GM18517 (cell line): Measurements from ENCODE around the gene WDSUB1.
A peak's percentile ranks its signal among the peaks of the same experiment; 100 is the strongest.

Source experiments
- ATAC-seq: cut with Tn5 transposase; IDR thresholded peaks from one replicate; pipeline ENCODE4 v1.9.1; 2021; ENCODE audit warnings: mild to moderate bottlenecking, moderate library complexity; ENCODE audit not compliant: unreplicated experiment

WDSUB1 gene

DNA sequence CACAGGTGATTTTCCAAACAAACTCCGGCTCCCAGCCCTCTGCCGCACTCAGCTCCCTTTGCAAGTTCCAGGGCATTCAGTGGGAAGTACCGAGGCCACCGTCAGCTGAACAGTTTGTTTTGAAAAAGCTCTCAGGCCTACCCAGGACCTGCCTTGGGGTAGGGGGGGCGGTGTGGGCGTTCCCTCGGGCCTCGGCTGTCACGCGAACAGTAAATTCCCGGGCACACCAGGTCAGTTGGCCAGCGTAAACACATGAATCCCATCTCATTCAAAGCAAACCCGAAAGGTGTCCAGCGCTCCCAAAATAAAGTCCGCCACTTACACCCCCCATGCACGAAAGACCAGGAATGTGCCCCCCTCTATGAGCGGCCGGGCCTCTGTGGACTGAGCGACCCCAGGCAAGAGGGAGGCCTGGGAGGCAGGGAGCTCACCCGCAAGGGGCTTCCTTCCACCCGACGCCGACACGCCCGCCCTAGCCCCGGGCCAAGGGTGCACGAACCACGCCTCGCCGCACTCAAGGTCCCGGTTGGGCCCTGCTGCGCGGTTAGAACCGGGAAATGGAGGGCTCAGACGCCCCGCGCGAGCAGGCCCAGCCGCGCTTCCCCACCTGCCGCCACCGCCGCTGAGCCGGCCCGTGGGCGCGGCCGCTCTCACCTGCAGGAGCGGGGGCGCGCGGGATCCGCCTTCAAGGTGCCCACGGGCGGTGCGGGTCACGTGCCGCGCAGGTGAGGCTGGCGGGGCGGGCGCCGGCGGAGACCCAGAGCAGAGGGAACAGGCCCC is at the start of gene WDSUB1:
TSS of gene WDSUB1 (minus strand) at position 775 of the 780 bp plus-strand sequence. CDS start 3,634 bp downstream, outside the sequence.
- ATAC-seq: peak; percentile 35

DNA sequence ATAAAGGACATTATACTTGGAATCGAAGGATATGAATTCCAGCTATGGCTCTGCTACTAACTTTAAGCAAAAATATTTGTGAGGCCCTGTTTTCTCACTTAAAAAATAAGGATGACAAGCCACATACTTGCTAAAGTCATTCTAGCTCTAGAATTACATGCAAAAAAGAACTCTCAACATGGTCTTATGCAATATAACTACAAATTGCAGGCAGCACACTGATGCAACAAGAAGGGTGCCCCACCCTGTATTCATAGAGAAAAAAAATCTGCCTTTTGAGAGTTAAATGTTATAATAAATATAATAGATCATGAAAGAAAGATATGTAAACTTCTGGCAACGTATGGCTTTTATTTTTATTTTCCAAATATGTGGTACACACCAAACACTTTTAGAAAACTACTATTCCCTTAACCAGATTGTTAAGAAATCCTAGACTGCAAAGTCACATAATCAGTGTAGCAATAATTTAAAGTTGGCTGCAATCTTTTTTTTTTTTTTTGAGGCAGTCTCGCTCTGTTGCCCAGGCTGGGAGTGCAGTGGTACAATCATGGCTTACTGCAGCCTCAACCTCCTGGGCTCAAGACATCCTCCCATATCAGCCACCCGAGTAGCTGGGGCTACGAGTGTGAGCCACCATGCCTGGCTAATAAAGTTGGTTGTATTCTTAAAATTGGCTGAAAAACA is 40.2 kb upstream of the WDSUB1 start:
- ATAC-seq: no peak

GRCh38 chr2:159322419-159322818 is 35.9 kb upstream of the WDSUB1 start:
- no peak for ATAC-seq

DNA sequence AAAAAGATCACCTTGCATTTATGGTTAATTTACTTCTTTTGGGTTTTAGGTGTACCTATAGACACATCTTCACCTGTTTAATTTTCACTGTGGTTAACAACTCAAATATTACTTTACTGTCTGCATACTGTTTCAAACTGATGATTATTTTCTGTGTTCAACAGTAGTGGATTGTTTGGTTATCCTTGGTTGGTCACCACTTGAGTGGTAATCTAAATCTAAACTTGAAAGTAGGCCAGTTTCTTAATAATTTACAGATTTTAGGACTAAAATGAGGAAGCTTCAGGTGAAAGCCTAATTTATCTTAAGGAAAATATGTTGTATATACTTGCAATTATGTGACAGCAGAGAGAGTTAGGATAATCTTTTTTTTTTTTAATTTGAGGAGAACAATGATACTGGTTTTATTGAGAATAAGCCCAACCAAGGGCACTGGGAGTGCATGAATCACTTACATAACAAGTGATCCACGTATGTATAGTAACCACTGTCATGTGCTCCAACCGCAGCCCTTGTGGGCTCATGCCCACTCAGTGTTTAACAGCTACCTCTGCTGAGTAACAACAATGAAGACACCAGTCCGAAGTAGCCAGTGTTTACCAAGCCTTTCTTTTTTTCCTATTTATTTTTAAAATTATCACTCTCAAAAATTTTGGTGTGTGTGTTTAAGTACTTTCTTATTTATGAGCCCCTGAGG is 31.0 kb upstream of the WDSUB1 start:
- ATAC-seq: no peak

DNA sequence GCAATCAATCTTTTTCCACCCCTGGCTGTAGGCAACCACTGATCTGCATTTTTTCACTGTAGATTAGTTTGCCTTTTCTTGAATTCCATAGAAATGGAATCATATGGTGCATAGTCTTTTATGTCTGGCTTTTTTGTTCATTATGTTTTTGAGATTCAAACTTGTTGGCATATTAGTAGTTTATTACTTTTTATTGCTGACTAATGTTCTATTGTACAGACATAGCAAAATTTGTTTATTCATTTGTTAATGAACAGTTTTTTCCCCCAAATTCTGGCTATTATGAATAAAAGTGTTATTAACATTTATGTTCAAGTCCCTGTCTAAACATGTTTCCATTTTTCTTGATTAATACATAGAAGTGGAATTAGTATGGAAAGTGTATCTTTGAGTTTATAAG is 21.4 kb upstream of the WDSUB1 start:
- no peak for ATAC-seq

- no peak for ATAC-seq
Measured at GRCh38 chr2:159300586-159300985, 14.1 kb upstream of the WDSUB1 start.

DNA sequence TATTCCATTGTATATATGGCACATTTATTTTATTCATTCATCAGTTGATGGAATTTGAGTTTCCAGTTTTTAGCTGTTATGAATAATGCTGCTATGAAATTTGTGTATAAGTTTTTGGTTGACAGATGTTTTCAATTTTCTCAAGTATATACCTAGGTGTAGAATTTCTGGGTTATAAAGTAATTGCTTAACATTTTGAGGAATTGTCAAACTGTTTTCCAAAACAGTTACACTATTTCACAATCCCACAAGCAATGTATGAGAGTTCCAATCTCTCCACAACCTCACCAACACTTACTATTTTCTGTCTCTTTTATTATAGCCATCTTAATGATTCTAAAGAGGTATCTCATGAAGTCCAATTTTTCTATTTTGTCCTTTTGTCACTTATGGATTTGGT is 12.5 kb upstream of the WDSUB1 start:
- ATAC-seq: no peak

GRCh38 chr2:159297042-159297707 is 10.7 kb upstream of the WDSUB1 start:
- ATAC-seq: no peak

- ATAC-seq: no peak
Measured at GRCh38 chr2:159292157-159292556, 5.7 kb upstream of the WDSUB1 start.

DNA sequence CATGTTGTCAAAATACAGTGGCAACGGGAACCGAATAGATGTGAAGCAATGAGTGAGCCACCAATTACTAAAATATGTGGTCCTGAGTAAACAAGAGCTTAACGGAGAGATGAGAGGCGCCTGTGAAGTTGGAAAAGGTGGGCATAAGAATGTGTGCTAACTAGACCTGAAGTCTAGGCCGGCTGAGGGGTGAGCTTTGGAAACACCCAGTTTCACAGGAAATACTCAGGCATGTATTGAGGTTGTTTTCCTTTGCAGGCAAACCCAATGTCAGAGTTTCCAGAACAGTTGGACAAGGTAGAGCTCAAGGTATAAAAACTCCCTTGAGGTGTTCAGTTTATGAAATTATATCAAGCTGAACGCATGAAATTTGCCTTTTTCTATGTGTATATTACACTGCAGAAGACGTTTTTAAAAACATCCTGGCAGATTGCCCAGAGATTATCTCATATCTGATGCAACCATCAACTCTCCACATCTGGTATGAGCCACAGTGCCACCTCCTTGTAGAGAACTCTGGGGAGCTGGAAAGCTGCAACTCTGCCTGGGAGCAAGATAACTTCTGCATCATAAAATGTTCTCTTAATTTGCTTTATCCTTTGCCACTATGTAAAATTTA is 3.9 kb upstream of the WDSUB1 start:
- no peak for ATAC-seq

DNA sequence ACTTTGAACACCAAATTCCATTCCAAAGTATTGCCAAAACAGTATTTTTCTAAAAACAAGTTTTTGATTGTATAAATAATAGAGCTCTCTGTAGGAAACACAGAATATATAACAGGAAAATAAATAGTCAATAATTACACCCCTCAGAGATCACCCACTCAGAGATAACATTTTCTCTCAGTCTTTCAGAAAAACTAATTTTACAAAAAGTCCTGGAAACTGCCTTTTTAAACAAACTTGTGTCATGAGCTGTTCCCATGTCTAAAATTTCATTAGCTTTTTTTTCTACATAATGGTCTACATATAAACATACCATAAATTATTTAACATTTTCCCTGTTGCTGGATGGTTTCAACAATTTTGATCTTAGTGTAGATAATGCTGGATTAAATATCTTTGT is 1.2 kb upstream of the WDSUB1 start:
- no peak for ATAC-seq

GRCh38 chr2:159286709-159287441 is 372 bp upstream of the WDSUB1 start:
- ATAC-seq: peak; percentile 74

- no peak for ATAC-seq
Measured at GRCh38 chr2:159285433-159285832, 1.1 kb downstream of the WDSUB1 start.

DNA sequence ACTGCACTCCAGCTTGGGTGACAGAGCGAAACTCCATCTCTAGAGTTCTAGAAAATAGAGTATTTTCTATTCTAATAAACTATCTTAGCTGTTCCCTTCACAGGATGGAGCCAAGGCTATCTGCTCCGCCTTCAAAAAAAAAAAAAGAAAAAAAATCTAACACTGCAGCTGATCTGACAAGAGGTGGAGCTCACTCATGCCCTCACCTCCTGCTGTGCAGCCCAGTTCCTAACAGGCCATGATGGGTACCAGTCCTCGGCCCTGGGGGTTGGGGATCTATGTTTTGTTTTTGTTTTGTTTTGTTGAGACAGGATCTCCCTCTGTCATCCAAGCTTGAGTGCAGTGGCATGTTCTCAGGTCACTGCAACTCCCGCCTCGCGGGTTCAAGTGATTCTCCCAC is 3.0 kb downstream of the WDSUB1 start:
- ATAC-seq: no peak

GRCh38 chr2:159281002-159281401 is 5.5 kb downstream of the WDSUB1 start:
- ATAC-seq: no peak

GRCh38 chr2:159279700-159280099 is 6.8 kb downstream of the WDSUB1 start:
- no peak for ATAC-seq

DNA sequence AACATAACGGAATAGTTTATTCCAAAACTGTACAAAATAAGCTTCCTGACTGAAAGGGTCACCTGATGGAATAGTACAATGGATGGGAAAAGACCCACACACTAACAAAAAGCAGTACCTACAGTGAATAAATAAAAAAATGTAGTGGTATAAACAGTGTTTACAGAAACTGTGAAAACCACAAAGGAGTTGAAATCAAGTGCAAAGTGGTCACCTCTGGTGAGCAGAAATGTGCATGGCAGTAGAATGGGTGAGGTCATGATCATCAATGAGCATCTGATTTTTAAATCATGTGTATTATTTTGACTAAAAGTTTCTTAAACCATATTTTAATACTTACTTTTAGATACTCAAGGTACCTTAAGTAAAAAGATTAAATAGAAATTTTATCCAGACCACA is 11.4 kb downstream of the WDSUB1 start:
- no peak for ATAC-seq

- ATAC-seq: no peak
Measured at GRCh38 chr2:159272156-159272555, 14.3 kb downstream of the WDSUB1 start.

GRCh38 chr2:159270744-159271379 is 15.6 kb downstream of the WDSUB1 start:
- no peak for ATAC-seq

DNA sequence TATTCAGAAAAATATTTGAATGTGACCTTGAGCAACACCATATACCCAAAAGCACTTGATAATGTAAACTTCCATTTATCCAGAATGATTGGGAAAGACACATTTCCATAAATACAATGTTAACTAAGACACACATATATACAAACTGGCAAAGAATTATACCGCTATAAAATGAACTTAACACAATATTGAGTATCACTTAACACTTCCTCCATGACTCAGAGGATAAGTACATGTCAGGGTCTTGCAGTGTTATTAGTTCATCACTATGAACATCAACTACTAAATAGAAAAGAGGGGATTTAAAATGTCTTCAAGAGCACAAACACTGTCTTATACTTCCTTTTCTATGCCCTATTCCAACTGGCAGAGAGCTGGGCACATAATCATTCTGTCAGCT is 18.6 kb downstream of the WDSUB1 start:
- ATAC-seq: no peak
